ENCODE data around the gene MRPS14.

- no peak for TF ChIP-seq POLR2AphosphoS5 (IDR thresholded peaks at IDR 0.05)
- no peak for TF ChIP-seq CTCF (IDR thresholded peaks at IDR 0.05)
- TF ChIP-seq POLR2A (IDR thresholded peaks at IDR 0.05; ENCODE audit: low read depth) = no peak
- no peak for TF ChIP-seq EP300 (IDR thresholded peaks at IDR 0.05)
Measured at GRCh38 chr1:174971466-174971865, 51.8 kb downstream of the MRPS14 start.

Data from esophagus muscularis mucosa (tissue), 4 donors.